ENCODE results near the gene CEBPB. TPM values are rescaled to one million over a fixed set of nuclear protein-coding genes. Genes with fewer than 3 reads are reported as not detected.

CEBPB gene
- total RNA-seq, 4 donors from 2014 or later, result 154 to 221 (median 195) TPM

DNA sequence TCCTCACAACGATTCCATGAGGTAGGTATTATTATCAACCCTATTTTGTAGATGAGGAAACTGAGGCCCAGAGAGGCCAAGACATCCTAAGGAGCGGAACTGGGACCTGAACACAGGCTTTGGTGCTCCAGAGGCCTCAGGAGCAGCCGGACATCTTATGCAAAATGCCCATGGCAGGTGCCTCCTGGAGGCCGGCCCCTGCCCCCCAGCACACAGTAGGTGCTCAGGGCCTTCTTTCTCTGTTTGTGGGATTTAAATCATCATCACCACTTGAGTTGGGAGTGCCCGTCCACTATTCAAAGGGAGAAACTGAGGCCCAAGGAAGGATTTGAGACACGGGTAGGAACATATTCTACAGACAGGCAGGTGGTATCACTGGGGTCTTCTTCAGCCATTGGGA is 41.2 kb downstream of the CEBPB start:
- TF ChIP-seq POLR2A (IDR thresholded peaks at IDR 0.05), result no peak
- TF ChIP-seq, protein P1, sequence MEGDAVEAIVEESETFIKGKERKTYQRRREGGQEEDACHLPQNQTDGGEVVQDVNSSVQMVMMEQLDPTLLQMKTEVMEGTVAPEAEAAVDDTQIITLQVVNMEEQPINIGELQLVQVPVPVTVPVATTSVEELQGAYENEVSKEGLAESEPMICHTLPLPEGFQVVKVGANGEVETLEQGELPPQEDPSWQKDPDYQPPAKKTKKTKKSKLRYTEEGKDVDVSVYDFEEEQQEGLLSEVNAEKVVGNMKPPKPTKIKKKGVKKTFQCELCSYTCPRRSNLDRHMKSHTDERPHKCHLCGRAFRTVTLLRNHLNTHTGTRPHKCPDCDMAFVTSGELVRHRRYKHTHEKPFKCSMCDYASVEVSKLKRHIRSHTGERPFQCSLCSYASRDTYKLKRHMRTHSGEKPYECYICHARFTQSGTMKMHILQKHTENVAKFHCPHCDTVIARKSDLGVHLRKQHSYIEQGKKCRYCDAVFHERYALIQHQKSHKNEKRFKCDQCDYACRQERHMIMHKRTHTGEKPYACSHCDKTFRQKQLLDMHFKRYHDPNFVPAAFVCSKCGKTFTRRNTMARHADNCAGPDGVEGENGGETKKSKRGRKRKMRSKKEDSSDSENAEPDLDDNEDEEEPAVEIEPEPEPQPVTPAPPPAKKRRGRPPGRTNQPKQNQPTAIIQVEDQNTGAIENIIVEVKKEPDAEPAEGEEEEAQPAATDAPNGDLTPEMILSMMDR (IDR thresholded peaks at IDR 0.05), result no peak
- DNase-seq (ENCODE audit: low spot score in 2 of 2), result no peak
- 91 to 96% methylated on average over 6 of the region's 6 CpGs for WGBS, 2 donors
- intact Hi-C loops (cut with DNase I; ENCODE audit: low total_unique reads), result no loop called here
- no peak overlapping the region for H3K4me3 ChIP-seq (ENCODE audit: low read depth, poor library complexity, severe bottlenecking)

DNA sequence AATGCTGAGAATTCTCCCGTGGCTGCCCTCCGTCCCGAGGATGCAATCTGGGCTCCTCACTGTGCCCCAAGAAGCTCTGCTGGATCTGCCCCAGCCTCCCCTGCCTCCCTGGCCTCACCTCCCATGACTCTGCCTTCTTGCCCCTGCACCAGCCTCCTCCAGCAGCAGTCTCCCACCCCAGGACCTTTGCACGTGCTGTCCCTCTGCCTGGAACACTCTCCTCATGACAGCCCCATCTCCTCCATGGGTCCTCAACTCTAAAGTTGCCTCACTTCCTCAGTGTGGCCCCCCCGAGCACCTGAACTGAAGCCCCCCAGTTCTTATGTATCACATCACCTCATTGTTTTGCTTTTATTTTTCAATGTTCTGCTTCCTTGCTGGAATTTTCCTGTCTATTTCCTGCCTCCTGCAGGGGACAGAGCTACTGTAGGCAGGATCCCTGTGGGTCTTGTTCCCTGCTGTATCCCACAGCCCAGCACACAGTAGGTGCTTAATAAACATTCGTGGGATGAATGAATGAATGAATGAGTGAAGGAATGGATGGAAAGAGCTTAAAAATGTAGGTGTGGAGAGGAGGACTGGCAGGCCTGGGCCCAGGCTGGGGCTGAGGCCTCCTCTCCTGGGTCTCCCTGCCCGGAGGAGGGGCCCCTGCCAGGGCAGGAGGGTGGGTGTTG is 42.2 kb downstream of the CEBPB start:
- no peak for TF ChIP-seq POLR2A (IDR thresholded peaks at IDR 0.05)
- TF ChIP-seq, protein P1 (IDR thresholded peaks at IDR 0.05), result no peak
- intact Hi-C loops (cut with DNase I; ENCODE audit: low total_unique reads), result no loop called here
- WGBS, 2 donors, result 78 to 84% methylated on average over 7 of the region's 7 CpGs
- no peak overlapping the region for H3K4me3 ChIP-seq (ENCODE audit: low read depth, poor library complexity, severe bottlenecking)
- no peak for DNase-seq (ENCODE audit: low spot score in 2 of 2)

DNA sequence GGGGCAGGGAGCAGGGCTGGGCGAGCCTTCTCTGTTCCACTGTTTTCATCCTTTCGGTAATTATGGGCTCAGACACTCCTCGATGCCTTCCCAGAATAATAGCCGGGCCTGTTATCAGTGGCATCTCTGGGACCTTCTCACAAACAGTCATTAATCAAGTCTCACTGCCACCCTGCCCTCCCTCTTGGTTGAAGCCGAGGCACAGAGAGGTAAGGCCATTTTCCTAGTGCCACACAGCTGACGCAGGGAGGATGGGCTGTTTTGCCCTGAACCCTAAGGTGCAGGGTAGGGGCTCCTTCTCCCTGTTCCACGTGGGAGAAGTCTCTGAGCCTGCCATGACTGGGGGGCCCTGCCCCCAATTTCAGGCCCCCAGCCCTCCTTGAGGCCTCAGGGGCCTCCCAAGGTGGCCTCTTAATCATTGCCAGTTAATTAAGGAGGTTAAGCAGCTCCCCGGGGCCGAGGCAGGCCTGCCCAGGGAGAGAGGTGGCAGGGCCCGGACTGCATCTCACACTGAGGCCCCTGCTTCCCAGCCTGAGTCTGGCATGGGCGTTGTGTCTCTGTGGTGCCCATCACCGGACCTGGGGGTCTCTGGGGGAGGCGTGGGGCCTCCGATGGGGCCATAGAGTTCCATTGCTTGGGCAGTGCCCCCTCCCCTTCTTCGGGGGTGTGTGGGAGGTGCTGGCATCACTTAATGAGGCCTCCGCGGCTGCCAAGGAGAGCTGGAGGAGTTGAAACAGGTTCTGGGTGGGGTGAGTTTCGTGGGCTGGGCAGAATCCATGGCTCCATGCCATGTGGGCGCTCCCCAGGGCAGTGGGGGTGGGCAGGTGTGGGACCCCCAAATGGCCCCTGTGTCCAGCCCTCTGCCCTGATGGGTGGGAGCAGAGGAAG is 42.9 kb downstream of the CEBPB start:
- WGBS, 2 donors, result 39 to 57% methylated on average over 18 to 19 of the region's 19 CpGs
- intact Hi-C loops (cut with DNase I; ENCODE audit: low total_unique reads), result no loop called here
- no peak for DNase-seq (ENCODE audit: low spot score in 2 of 2)
- no peak overlapping the region for H3K4me3 ChIP-seq (ENCODE audit: low read depth, poor library complexity, severe bottlenecking)
- TF ChIP-seq, protein P1 (IDR thresholded peaks at IDR 0.05), result no peak
- TF ChIP-seq POLR2A (IDR thresholded peaks at IDR 0.05), result no peak

DNA sequence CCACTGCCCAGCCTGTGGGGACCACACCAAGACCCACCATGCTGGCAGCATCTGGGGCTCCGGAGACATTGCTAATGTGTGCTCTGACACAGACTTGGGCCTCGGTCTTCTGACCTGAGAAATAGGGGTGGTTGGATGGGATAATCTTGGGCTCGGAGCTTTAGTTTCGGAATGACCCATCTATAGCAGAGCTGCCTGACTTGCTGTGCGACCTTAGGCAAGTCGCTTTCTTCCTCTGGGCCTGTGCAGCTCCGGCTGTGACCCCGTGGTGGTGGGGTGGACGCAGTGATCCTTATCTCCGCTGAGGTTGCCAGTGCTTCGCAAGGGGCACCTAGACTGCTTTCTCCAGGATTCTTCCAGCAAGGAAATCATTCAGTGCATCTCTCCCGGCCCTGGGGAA is 43.7 kb downstream of the CEBPB start:
- DNase-seq (ENCODE audit: low spot score in 2 of 2), result no peak
- 42 to 61% methylated on average over 8 to 12 of the region's 12 CpGs for WGBS, 2 donors
- intact Hi-C loops (cut with DNase I; ENCODE audit: low total_unique reads), result no loop called here
- no peak overlapping the region for H3K4me3 ChIP-seq (ENCODE audit: low read depth, poor library complexity, severe bottlenecking)
- no peak for TF ChIP-seq POLR2A (IDR thresholded peaks at IDR 0.05)
- TF ChIP-seq, protein P1 (IDR thresholded peaks at IDR 0.05), result no peak

DNA sequence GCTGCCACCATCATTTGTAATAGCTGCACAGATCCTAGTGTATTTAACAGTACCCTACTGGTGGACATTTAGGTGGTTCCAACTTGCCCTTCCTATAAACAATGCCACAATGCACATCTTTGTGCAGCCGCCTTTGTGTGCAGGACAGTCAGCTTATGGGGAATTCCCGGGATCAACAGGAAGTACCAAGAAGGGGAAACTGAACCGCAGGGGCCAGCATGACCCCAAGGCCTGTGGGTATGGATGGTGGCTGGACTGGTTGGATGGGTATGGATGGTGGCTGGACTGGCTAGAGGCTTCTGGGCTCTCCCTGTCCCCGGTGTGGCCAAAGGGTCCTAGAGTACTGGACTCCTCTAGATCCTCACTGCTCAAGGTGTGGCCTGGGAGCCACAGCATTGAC is 46.7 kb downstream of the CEBPB start:
- TF ChIP-seq, protein P1 (IDR thresholded peaks at IDR 0.05), result no peak
- no peak for TF ChIP-seq POLR2A (IDR thresholded peaks at IDR 0.05)
- no peak for DNase-seq (ENCODE audit: low spot score in 2 of 2)
- 74 to 76% methylated on average over 4 of the region's 4 CpGs for WGBS, 2 donors

More for the DNA sequence above, 46.7 kb downstream of the CEBPB start:
- intact Hi-C loops (cut with DNase I; ENCODE audit: low total_unique reads), result no loop called here
- H3K4me3 ChIP-seq (ENCODE audit: low read depth, poor library complexity, severe bottlenecking), result no peak overlapping the region
